Gastroesophageal sphincter (tissue), 4 donors: Measurements from ENCODE around the gene HS6ST3. TPM values are rescaled to one million over a fixed set of nuclear protein-coding genes. Genes with fewer than 3 reads are reported as not detected.
"Not testable (repeated sequence)": the region's sequence is repeated elsewhere in the genome, so short reads cannot be mapped to it uniquely, and the experiment has no call there.

ENCODE experiments used
- ATAC-seq: fragments of 150-250 bp; one replicate; pipeline ENCODE4 v1.9.1; 2016; ENCODE audit warnings: mild to moderate bottlenecking, moderate library complexity
- H3K27ac ChIP-seq, 4 donors: fragments of 200-600 bp; sonication (generic) in 3 of 4; 1 replicate in 3 of 4; 2 replicates in 1 of 4; pipeline ENCODE4 v1.5.1; 2016 to 2019
- H3K27me3 ChIP-seq: fragments of 200-600 bp; sonication (generic); one replicate; pipeline ENCODE4 v1.5.1; 2019
- H3K36me3 ChIP-seq, 2 donors: fragments of 200-600 bp; sonication (generic); one replicate each; pipeline ENCODE4 v1.5.1; 2019; ENCODE audit warnings: control low read depth in 1 of 2
- H3K4me1 ChIP-seq, 3 donors: fragments of 200-600 bp; sonication (generic); 1 replicate in 2 of 3; 2 replicates in 1 of 3; pipeline ENCODE4 v1.5.1; 2016 to 2019; ENCODE audit warnings: control low read depth in 2 of 3
- H3K4me3 ChIP-seq, 2 donors: fragments of 200-600 bp; sonication (generic); one replicate each; pipeline ENCODE4 v1.5.1; 2019; ENCODE audit warnings: mild to moderate bottlenecking in 1 of 2, moderate library complexity in 1 of 2
- H3K9me3 ChIP-seq, 3 donors: fragments of 200-600 bp; sonication (generic); one replicate each; pipeline ENCODE4 v1.5.1; 2017 to 2019; ENCODE audit warnings: control low read depth in 2 of 3
- CTCF ChIP-seq, 4 experiments: fragments of 200-600 bp in 2 of 4; fragments of 450-650 bp in 2 of 4; sonication (generic) in 1 of 4; IDR thresholded peaks; one replicate each; pipeline ENCODE4 v1.5.1; 2017 to 2019; ENCODE audit warnings: antibody characterized with exemption in 4 of 4, mild to moderate bottlenecking in 2 of 4, moderate library complexity in 2 of 4
- EP300 ChIP-seq: sonication (generic); formaldehyde crosslinking; IDR thresholded peaks from one replicate; pipeline ENCODE4 v1.6.1; 2017; ENCODE audit warnings: antibody characterized with exemption, mild to moderate bottlenecking
- POLR2A ChIP-seq, 2 donors: fragments of 450-650 bp; IDR thresholded peaks; one replicate each; pipeline ENCODE4 v1.6.1; 2017; ENCODE audit warnings: antibody characterized with exemption in 2 of 2, mild to moderate bottlenecking in 2 of 2, moderate library complexity in 1 of 2
- POLR2AphosphoS5 ChIP-seq: sonication (generic); formaldehyde crosslinking; IDR thresholded peaks from one replicate; pipeline ENCODE4 v1.6.1; 2017; ENCODE audit warnings: antibody characterized with exemption
- WGBS, 2 donors: methylation state at CpG; one replicate each; pipeline ENCODE4 v1.1.5; 2018; ENCODE audit warnings: low coverage in 1 of 2; 5-methylcytosine and 5-hydroxymethylcytosine counted together
- total RNA-seq, 4 donors: library from RNA; depleted of rRNA; stranded (reverse); fragments of >200 nt; gene quantifications; one replicate each; pipeline ENCODE4 v1.1.0, GENCODE V29; 2016

HS6ST3 gene
- total RNA-seq, 4 donors from 2014 or later, result 3.4 to 13.2 (median 5.2) TPM

GRCh38 chr13:96769874-96770273 lies 680.0 kb downstream of the HS6ST3 start:
- no peak overlapping the region for H3K4me3 ChIP-seq
- H3K36me3 ChIP-seq, result no peaks in the 10 kb centered on the region
- no peak overlapping the region for H3K27ac ChIP-seq
- H3K4me1 ChIP-seq, result no peaks in the 10 kb centered on the region
- no peaks in the 10 kb centered on the region for H3K9me3 ChIP-seq
- no peaks in the 10 kb centered on the region for H3K27me3 ChIP-seq
- no peak for TF ChIP-seq CTCF (IDR thresholded peaks at IDR 0.05)
- no peak for TF ChIP-seq EP300
- no peak for ATAC-seq
- 22 to 33% methylated on average over 1 of the region's 1 CpG for WGBS, 2 donors

GRCh38 chr13:96771486-96772367 lies 681.8 kb downstream of the HS6ST3 start:
- 37 to 53% methylated on average over 6 of the region's 6 CpGs for WGBS, 2 donors
- no peak overlapping the region for H3K27ac ChIP-seq
- H3K36me3 ChIP-seq, result no peaks in the 10 kb centered on the region
- H3K4me1 ChIP-seq, result no peaks in the 10 kb centered on the region
- no peak for ATAC-seq
- H3K27me3 ChIP-seq, result no peaks in the 10 kb centered on the region
- no peak overlapping the region for H3K4me3 ChIP-seq
- H3K9me3 ChIP-seq, result no peaks in the 10 kb centered on the region
- no peak for TF ChIP-seq POLR2A (IDR thresholded peaks at IDR 0.05)
- TF ChIP-seq CTCF (IDR thresholded peaks at IDR 0.05), result no peak
- no peak for TF ChIP-seq EP300
- no peak for TF ChIP-seq POLR2AphosphoS5

- no peak overlapping the region for H3K27ac ChIP-seq
Observed at GRCh38 chr13:96772426-96772825, 682.5 kb downstream of the HS6ST3 start.

GRCh38 chr13:96778302-96778701 lies 688.4 kb downstream of the HS6ST3 start:
- H3K36me3 ChIP-seq, H3K27ac ChIP-seq, H3K27me3 ChIP-seq, H3K4me3 ChIP-seq, ATAC-seq, H3K4me1 ChIP-seq: not testable (repeated sequence)
- 95 to 96% methylated on average over 3 of the region's 3 CpGs for WGBS, 2 donors
- H3K9me3 ChIP-seq, result peaks cover 0 to 13% (median 0%) of the 10 kb centered on the region in 3 donors

More at GRCh38 chr13:96772426-96772825, 682.5 kb downstream of the HS6ST3 start:
- no peaks in the 10 kb centered on the region for H3K9me3 ChIP-seq
- ATAC-seq, result no peak
- H3K4me1 ChIP-seq, result no peaks in the 10 kb centered on the region
- WGBS, 2 donors, result 93 to 100% methylated on average over 2 of the region's 2 CpGs
- TF ChIP-seq POLR2A (IDR thresholded peaks at IDR 0.05) (no peak), EP300 (no peak), CTCF (IDR thresholded peaks at IDR 0.05) (no peak), POLR2AphosphoS5 (no peak)
- no peaks in the 10 kb centered on the region for H3K27me3 ChIP-seq
- H3K4me3 ChIP-seq, result no peak overlapping the region
- no peaks in the 10 kb centered on the region for H3K36me3 ChIP-seq

GRCh38 chr13:96779691-96780090 lies 689.8 kb downstream of the HS6ST3 start:
- Histone ChIP-seq H3K36me3 (no peaks in the 10 kb centered on the region), H3K27me3 (no peaks in the 10 kb centered on the region), H3K27ac (no peak overlapping the region), H3K4me3 (no peak overlapping the region), H3K4me1 (no peaks in the 10 kb centered on the region), H3K9me3 (peaks cover 0 to 13% (median 0%) of the 10 kb centered on the region in 3 donors)
- TF ChIP-seq POLR2AphosphoS5, result no peak
- no peak for TF ChIP-seq EP300
- no peak for TF ChIP-seq CTCF (IDR thresholded peaks at IDR 0.05)
- no peak for TF ChIP-seq POLR2A (IDR thresholded peaks at IDR 0.05)
- ATAC-seq, result no peak
